CD4-positive, alpha-beta T cell (primary cell): Measurements from ENCODE around the gene ADAM11. TPM values are rescaled to one million over a fixed set of nuclear protein-coding genes. Genes with fewer than 3 reads are reported as not detected.
A peak's percentile ranks its signal among the peaks of the same experiment; 100 is the strongest.

ENCODE experiments used
- ATAC-seq: fragments of 200-7000 bp; cut with Tn5 transposase; one replicate; pipeline ENCODE4 v1.10.0; 2022; ENCODE audit warnings: mild to moderate bottlenecking; ENCODE audit not compliant: poor library complexity
- CTCF ChIA-PET: fragments of 350-600 bp; sonication (Branson Sonifier 250); formaldehyde crosslinking; loops from one replicate; lab custom pipeline; 2021; ENCODE audit warnings: antibody characterized with exemption, inconsistent platforms; lab: Charles Lee
- POLR2A ChIA-PET: fragments of 350-600 bp; sonication (Branson Sonifier 250); formaldehyde crosslinking; loops from one replicate; lab custom pipeline; 2021; ENCODE audit warnings: antibody characterized with exemption, inconsistent platforms; lab: Charles Lee
- DNase-seq, 14 experiments: peaks; one replicate each; pipeline ENCODE4 v3.0.0-alpha.2; 2013 to 2020; ENCODE audit warnings: mixed read lengths in 2 of 14
- H3K27ac ChIP-seq, 2 donors: one replicate each; pipeline versions ENCODE4 v1.5.1 to v1.7.0; 2013; ENCODE audit warnings: low read length in 2 of 2, low read depth in 1 of 2, mild to moderate bottlenecking in 1 of 2
- H3K27me3 ChIP-seq, 2 experiments: 1 replicate in 1 of 2; 2 replicates in 1 of 2; pipeline versions ENCODE4 v1.6.1 to v1.7.0; 2013; ENCODE audit warnings: low read length in 2 of 2, control low read depth in 1 of 2, mild to moderate bottlenecking in 1 of 2, moderate library complexity in 1 of 2; ENCODE audit not compliant: insufficient read depth in 2 of 2, control insufficient read depth in 1 of 2
- H3K36me3 ChIP-seq: one replicate; pipeline ENCODE4 v1.6.1; 2013; ENCODE audit warnings: low read length, control low read depth; ENCODE audit not compliant: insufficient read depth
- H3K4me1 ChIP-seq: one replicate; pipeline ENCODE4 v1.6.1; 2013; ENCODE audit warnings: low read length, control low read depth; ENCODE audit not compliant: insufficient read depth
- H3K4me3 ChIP-seq: one replicate; pipeline ENCODE4 v1.5.1; 2013; ENCODE audit warnings: mild to moderate bottlenecking, low read length, moderate library complexity
- H3K9me3 ChIP-seq, 2 experiments: 1 replicate in 1 of 2; 2 replicates in 1 of 2; pipeline versions ENCODE4 v1.6.1 to v1.7.0; 2013; ENCODE audit warnings: low read length in 2 of 2, mild to moderate bottlenecking in 2 of 2, control low read depth in 1 of 2, moderate library complexity in 1 of 2; ENCODE audit not compliant: control insufficient read depth in 1 of 2, insufficient read depth in 1 of 2
- H3K27ac Mint-ChIP-seq: one replicate; pipeline ENCODE4 v1.8.0; 2020; ENCODE audit warnings: mixed read lengths
- H3K27me3 Mint-ChIP-seq: one replicate; pipeline ENCODE4 v1.8.0; 2021; ENCODE audit warnings: mixed read lengths
- H3K36me3 Mint-ChIP-seq: one replicate; pipeline ENCODE4 v1.8.0; 2021; ENCODE audit warnings: low read depth, mixed read lengths
- H3K4me1 Mint-ChIP-seq: one replicate; pipeline ENCODE4 v1.8.0; 2021; ENCODE audit warnings: low read depth, mixed read lengths
- H3K4me3 Mint-ChIP-seq: one replicate; pipeline ENCODE4 v1.8.0; 2020; ENCODE audit warnings: mild to moderate bottlenecking, mixed read lengths
- H3K9me3 Mint-ChIP-seq: one replicate; pipeline ENCODE4 v1.8.0; 2020; ENCODE audit warnings: mixed read lengths
- intact Hi-C, 2 experiments: fragments of 100-400 bp; cut with DNase I in 1 of 2; cut with micrococcal nuclease in 1 of 2; formaldehyde crosslinking; loops; one replicate each; pipeline versions ENCODE4 v1.15.1 to v1.9.0; 2023 to 2025; cut with DNase I, micrococcal nuclease
- total RNA-seq, 174 experiments: library from RNA in 2 of 174; stranded (reverse) in 2 of 174; gene quantifications; one replicate each; pipeline ENCODE4 v1.2.3 and lab custom pipeline; 2021 to 2026
- TF ChIP-seq, protein P1 (sequence below): fragments of 200-600 bp; IDR thresholded peaks from one replicate; pipeline ENCODE4 v1.8.0; 2022; ENCODE audit warnings: antibody characterized with exemption, mild to moderate bottlenecking

ADAM11 gene
- total RNA-seq, 2 experiments from 2014 or later, result 0.16 to 0.47 TPM

- CTCF ChIA-PET, result interaction anchor here (1.4 to 2.3 kb wide), 3 partner anchors 21 to 91 kb away, joined by 3 to 13 read pairs (median 7); no protein-coding TSS in a partner anchor
- POLR2A ChIA-PET, result interaction anchor here (0.9 to 1.1 kb wide), 2 partner anchors 85 to 122 kb away, joined by 3 read pairs; partner anchors contain the start of gene EFTUD2
- ATAC-seq, result no peak
- peaks cover 17% of the 10 kb centered on the region for H3K4me1 Mint-ChIP-seq
- no peak overlapping the region for H3K27ac Mint-ChIP-seq
- peak overlapping the region; percentile 76 for H3K4me3 Mint-ChIP-seq
- H3K9me3 Mint-ChIP-seq, result no peaks in the 10 kb centered on the region
- H3K36me3 Mint-ChIP-seq, result no peaks in the 10 kb centered on the region
- peak in 1 of 14 experiments; percentile 39 for DNase-seq
- no peak overlapping the region for H3K27ac ChIP-seq
- no peaks in the 10 kb centered on the region for H3K36me3 ChIP-seq
- peaks cover 9% of the 10 kb centered on the region for H3K27me3 Mint-ChIP-seq
- H3K4me1 ChIP-seq, result peaks cover 35% of the 10 kb centered on the region
- no peaks in the 10 kb centered on the region for H3K9me3 ChIP-seq
- H3K27me3 ChIP-seq, result peaks cover 0 to 5% of the 10 kb centered on the region in 2 experiments
- intact Hi-C loops, result loop anchor here in 1 of 2 experiments (5.0 kb wide), 2 partner anchors 190 to 420 kb away; partner anchors contain the start of gene C1QL1
- no peak overlapping the region for H3K4me3 ChIP-seq
- TF ChIP-seq, protein P1, sequence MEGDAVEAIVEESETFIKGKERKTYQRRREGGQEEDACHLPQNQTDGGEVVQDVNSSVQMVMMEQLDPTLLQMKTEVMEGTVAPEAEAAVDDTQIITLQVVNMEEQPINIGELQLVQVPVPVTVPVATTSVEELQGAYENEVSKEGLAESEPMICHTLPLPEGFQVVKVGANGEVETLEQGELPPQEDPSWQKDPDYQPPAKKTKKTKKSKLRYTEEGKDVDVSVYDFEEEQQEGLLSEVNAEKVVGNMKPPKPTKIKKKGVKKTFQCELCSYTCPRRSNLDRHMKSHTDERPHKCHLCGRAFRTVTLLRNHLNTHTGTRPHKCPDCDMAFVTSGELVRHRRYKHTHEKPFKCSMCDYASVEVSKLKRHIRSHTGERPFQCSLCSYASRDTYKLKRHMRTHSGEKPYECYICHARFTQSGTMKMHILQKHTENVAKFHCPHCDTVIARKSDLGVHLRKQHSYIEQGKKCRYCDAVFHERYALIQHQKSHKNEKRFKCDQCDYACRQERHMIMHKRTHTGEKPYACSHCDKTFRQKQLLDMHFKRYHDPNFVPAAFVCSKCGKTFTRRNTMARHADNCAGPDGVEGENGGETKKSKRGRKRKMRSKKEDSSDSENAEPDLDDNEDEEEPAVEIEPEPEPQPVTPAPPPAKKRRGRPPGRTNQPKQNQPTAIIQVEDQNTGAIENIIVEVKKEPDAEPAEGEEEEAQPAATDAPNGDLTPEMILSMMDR, result no peak
Measured at GRCh38 chr17:44777394-44778348, 18.9 kb downstream of the ADAM11 start.

DNA sequence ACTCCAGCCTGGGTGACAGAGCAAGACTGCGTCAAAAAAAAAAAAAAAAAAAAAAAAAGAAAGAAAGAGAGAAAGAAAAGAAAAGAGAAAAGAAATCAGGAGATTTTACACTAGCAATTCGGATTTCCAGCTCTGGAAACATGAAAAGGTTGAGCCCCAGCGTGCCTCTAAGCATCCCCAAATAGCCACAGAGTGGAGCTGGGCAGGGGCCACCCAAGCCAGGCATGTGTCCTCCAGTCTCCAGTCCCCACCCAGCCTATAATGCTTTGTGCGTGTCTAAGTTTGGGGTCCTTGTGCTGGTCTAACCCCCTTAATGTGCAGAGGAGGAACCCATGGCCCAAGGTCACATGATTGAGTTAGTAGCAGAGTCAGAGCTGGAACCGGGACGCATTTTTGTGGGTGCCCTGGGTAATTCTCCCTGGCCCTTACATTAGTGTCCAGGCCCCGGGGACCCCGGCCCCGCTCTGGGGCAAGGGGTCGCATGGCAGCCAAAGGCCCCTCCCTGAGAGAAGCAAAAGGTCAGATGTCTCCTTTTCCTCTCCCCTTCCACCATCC lies 19.9 kb downstream of the ADAM11 start:
- Histone ChIP-seq H3K4me1 (peaks cover 35% of the 10 kb centered on the region), H3K4me3 (peak overlapping the region; percentile 46), H3K9me3 (no peaks in the 10 kb centered on the region), H3K27me3 (peaks cover 0 to 5% of the 10 kb centered on the region in 2 experiments), H3K36me3 (no peaks in the 10 kb centered on the region), H3K27ac (no peak overlapping the region)
- ChIA-PET POLR2A (interaction anchor here (1.1 to 1.3 kb wide), 2 partner anchors 84 to 120 kb away, joined by 3 to 4 read pairs; partner anchors contain the start of gene EFTUD2), CTCF (interaction anchor here (0.6 to 2.3 kb wide), 12 partner anchors 20 to 367 kb away, joined by 3 to 13 read pairs (median 4); no protein-coding TSS in a partner anchor)
- ATAC-seq, result no peak
- intact Hi-C loops, result loop anchor here (1.0 to 5.0 kb wide), 4 partner anchors 86 to 419 kb away; partner anchors contain the start of gene C1QL1 (in 1 of the 2)
- peaks cover 9% of the 10 kb centered on the region for H3K27me3 Mint-ChIP-seq
- peaks cover 17% of the 10 kb centered on the region for H3K4me1 Mint-ChIP-seq
- no peak overlapping the region for H3K27ac Mint-ChIP-seq
- DNase-seq, result no peak
- no peaks in the 10 kb centered on the region for H3K9me3 Mint-ChIP-seq
- H3K4me3 Mint-ChIP-seq, result peak overlapping the region; percentile 67
- TF ChIP-seq, protein P1, result no peak
- no peaks in the 10 kb centered on the region for H3K36me3 Mint-ChIP-seq
